Neural progenitor cell (in vitro differentiated cells): Measurements from ENCODE around the gene GNAQ.

ENCODE experiments used
- EZH2 ChIP-seq: fragments of 200-600 bp; sonication (generic); IDR thresholded peaks from 2 replicates; pipeline ENCODE4 v1.6.1; 2017; ENCODE audit warnings: antibody characterized with exemption, mild to moderate bottlenecking, moderate library complexity
- TF ChIP-seq, protein P1 (sequence below): fragments of 200-600 bp; sonication (generic); IDR thresholded peaks from 2 replicates; pipeline ENCODE4 v1.5.1; 2017; ENCODE audit warnings: antibody characterized with exemption, mild to moderate bottlenecking

DNA sequence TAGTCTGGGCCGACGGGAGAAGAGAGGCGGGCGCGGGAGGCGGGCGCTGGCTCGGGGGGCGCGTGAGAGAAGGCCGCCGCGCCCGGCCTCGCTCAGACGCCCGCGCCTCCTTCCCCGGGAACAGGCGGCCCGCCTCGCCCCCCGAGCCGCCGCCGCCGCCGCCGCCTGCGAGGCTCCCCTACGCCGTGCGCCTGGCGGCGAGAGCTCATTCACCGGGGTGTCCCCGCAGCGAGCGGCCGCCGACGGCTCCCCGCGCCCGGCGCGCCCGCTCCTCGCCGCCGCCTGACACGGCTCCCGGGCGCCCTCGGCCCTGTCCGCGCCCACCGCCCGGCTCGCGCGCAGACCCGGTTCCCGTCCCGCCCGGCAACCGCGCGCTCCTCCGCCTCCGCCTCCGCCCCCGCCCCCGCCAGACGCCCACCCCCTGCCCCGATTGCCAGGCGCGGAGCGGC is at the start of gene GNAQ:
- TF ChIP-seq, protein P1, sequence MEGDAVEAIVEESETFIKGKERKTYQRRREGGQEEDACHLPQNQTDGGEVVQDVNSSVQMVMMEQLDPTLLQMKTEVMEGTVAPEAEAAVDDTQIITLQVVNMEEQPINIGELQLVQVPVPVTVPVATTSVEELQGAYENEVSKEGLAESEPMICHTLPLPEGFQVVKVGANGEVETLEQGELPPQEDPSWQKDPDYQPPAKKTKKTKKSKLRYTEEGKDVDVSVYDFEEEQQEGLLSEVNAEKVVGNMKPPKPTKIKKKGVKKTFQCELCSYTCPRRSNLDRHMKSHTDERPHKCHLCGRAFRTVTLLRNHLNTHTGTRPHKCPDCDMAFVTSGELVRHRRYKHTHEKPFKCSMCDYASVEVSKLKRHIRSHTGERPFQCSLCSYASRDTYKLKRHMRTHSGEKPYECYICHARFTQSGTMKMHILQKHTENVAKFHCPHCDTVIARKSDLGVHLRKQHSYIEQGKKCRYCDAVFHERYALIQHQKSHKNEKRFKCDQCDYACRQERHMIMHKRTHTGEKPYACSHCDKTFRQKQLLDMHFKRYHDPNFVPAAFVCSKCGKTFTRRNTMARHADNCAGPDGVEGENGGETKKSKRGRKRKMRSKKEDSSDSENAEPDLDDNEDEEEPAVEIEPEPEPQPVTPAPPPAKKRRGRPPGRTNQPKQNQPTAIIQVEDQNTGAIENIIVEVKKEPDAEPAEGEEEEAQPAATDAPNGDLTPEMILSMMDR, result no peak
- TF ChIP-seq EZH2, result no peak
